AG04449 (cell line): ENCODE results near the gene KRT38.

ENCODE experiments used
- CTCF ChIA-PET: fragments of 350-600 bp; formaldehyde crosslinking; extraction: SDS; loops from one replicate; lab custom pipeline; 2021; ENCODE audit warnings: antibody characterized with exemption; lab: Yijun Ruan, JAX
- POLR2A ChIA-PET: fragments of 400-600, 350-600 bp; formaldehyde crosslinking; extraction: SDS; loops from one replicate; lab custom pipeline; 2020; ENCODE audit warnings: antibody characterized with exemption, inconsistent platforms; lab: Yijun Ruan, JAX
- DNase-seq: peaks from one replicate; pipeline ENCODE4 v3.0.0-alpha.2; 2010; ENCODE audit warnings: low read depth, low spot score
- H3K4me3 ChIP-seq: 2 replicates; pipeline ENCODE4 v1.5.1; 2011; ENCODE audit warnings: low read depth, mild to moderate bottlenecking, control low read depth, low read length
- TF ChIP-seq, protein P1 (sequence below): IDR thresholded peaks from one replicate; pipeline ENCODE4 v1.5.1; 2011; ENCODE audit warnings: mild to moderate bottlenecking, moderate library complexity, low read length, control low read depth, inconsistent platforms; ENCODE audit not compliant: insufficient read depth; ENCODE audit errors: missing control alignments

KRT38 gene

DNA sequence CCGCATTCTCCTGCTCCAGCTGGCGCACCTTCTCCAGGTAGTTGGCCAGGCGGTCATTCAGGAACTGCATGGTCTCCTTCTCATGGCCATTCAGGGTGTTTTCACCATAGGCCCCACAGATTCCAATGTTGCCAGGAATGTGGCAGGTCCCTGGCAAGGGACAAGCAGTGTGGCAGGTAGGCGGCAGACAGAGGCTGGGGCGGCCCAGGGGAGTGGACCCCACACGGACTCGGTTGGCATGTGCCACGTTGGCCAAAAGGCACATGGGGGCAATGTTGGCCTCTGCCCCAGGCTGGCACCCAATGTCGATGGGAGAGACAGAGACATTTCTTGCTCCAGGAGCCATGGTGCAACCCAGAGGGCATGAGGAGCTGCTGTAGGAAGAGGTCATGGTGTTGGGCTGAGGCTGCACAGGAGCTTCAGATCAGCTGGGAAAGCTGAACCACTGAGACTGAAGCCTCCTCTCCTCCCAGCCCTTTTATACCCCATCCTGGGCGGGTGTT is at the start of gene KRT38:
Gene KRT38, minus strand, starts transcription at position 453 of the 503 bp plus-strand sequence. Its CDS starts 62 bp downstream, at position 391.
- no peak for DNase-seq
- TF ChIP-seq, protein P1, sequence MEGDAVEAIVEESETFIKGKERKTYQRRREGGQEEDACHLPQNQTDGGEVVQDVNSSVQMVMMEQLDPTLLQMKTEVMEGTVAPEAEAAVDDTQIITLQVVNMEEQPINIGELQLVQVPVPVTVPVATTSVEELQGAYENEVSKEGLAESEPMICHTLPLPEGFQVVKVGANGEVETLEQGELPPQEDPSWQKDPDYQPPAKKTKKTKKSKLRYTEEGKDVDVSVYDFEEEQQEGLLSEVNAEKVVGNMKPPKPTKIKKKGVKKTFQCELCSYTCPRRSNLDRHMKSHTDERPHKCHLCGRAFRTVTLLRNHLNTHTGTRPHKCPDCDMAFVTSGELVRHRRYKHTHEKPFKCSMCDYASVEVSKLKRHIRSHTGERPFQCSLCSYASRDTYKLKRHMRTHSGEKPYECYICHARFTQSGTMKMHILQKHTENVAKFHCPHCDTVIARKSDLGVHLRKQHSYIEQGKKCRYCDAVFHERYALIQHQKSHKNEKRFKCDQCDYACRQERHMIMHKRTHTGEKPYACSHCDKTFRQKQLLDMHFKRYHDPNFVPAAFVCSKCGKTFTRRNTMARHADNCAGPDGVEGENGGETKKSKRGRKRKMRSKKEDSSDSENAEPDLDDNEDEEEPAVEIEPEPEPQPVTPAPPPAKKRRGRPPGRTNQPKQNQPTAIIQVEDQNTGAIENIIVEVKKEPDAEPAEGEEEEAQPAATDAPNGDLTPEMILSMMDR = no peak
- H3K4me3 ChIP-seq = no peak within 1 kb of the TSS
- POLR2A ChIA-PET = no interaction called here
- CTCF ChIA-PET = interaction anchor here (1.7 kb wide), 1 partner anchor 208 kb away, joined by 5 read pairs; no protein-coding TSS in a partner anchor

DNA sequence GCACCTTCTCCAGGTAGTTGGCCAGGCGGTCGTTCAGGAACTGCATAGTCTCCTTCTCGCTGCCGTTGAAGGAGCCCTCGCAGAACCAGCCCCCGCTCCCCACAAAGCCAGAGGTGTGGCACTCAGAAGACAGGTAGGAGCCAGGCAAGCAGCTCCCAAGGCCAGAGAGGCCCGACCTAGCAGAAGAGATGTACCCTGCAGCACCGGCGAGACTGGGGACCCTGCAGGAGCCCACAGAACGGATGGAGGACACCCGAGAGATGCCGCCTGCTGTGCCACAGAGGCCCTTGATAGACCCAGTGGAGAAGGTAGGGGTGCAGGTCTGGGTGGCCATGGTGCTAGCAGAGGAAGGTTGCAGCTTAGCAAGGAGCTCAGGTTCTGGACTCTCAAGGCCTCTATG is 48.7 kb upstream of the KRT38 start, which contains the start of gene KRT36:
Gene KRT36, minus strand, starts transcription at position 380 of the 400 bp plus-strand sequence. Its CDS starts 46 bp downstream, at position 334.
- DNase-seq = no peak
- H3K4me3 ChIP-seq = no peak within 1 kb of the TSS
- POLR2A ChIA-PET = no interaction called here
- TF ChIP-seq, protein P1 = no peak
- CTCF ChIA-PET = interaction anchor here (0.7 to 1.7 kb wide), 4 partner anchors 18 to 159 kb away, joined by 3 to 6 read pairs (median 3); no protein-coding TSS in a partner anchor

DNA sequence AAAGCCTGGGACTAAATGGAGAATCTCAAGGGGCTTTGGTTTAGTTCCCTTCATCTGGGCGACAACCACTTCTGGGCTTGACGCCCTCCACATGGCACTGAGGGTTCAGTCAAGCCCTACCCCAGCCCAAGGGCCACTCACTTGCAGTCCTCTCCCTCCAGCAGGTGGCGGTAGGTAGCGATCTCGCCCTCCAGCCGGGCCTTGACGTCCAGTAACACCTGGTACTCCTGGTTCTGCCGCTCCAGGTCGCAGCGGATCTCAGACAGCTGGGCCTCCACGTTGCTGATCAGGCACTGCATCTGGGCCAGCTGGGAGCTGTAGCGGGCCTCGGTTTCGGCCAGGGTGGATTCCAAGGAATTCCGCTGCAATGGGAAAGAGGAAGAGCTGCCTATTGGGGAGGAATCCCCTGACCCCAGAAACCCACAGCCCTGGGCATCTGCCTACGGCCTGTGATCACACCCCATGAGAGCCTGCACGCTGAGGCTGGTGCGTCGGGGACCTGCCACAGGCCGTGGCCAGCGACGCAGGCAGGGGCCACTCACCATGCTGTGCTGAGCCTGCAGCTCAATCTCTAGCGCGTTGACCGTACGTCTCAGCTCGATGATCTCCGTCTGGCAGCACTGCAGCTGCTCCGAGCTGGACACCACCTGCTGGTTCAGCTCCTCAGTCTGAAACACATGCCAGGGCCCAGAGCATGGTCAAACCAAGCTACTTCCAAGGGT is 46.2 kb upstream of the KRT38 start:
- POLR2A ChIA-PET = no interaction called here
- DNase-seq = no peak

DNA sequence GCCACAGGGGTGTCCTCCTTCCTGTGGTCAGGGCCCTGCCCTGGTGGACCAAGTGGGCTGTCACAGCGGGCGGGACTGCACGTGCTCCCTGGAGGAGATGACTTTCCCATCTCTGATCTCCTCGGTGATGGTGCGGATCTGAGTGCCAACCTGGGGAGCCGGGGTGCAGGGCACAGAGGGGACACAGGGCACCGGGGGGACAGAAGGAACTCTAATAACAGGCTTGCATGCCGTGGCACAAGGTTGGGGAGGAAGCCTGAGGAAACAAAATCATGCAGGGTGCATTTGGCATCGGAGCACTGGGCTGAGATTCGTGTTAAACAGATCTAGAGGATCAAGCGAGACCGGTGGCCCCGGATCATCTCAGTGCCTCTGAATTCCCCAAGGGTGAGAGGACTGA is 45.5 kb upstream of the KRT38 start:
- TF ChIP-seq, protein P1 = no peak
- H3K4me3 ChIP-seq = no peak overlapping the region
- POLR2A ChIA-PET = no interaction called here
- DNase-seq = no peak
- CTCF ChIA-PET = interaction anchor here (0.9 to 1.1 kb wide), 3 partner anchors 10 to 162 kb away, joined by 3 to 4 read pairs (median 4); no protein-coding TSS in a partner anchor

More for the DNA sequence above, 46.2 kb upstream of the KRT38 start:
- TF ChIP-seq, protein P1 = peak; percentile 9
- H3K4me3 ChIP-seq = no peak overlapping the region
- CTCF ChIA-PET = interaction anchor here (0.6 to 2.2 kb wide), 6 partner anchors 10 to 161 kb away, joined by 3 to 6 read pairs (median 4); no protein-coding TSS in a partner anchor

DNA sequence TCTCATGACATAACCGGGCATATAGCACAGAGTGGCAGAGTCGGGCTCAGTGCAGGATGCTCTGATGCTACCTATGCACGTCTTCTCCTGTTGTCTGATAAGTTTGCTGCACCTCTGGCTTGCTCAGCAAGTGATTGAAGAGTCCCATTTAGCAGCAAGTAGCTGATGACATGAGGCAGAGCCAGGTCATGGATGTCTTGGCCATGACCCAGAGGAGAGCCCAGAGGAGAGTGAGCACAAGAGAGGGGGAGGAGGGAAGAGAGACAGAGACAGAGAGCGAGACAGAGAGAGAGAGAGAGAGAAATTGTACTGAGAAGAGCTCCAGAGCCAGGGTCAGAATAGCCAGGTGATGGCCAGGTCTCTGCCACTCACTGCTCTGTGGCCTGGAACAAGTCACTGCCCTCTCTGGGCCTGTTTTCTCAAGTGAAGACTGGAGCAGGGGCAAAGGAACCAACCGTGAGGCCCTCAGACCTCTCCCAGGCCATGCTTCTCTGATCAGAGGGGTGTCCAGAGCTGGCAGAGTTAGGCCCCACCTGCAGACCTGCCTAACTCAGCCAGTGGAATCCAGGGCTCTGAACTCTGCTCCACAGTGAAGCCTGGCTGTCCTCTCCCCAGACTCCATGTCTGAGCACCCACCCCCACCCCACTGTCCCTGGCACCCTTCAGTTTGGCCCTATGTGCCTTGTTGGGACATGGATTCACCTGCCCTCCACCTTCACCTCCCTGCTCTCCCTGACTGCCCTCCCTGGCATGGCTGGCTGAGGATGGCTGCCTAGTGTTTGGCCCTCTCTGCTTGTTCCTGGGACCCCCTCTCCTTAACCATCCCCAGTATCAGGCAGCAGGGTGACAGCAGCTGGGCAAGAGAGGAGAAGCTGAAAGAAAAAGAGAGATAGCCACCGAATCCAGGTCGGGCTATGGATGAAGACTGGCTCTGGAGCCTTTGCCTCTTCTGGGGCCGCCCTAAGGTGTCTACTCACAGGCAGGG is 44.4 kb upstream of the KRT38 start:
- DNase-seq = no peak
- POLR2A ChIA-PET = no interaction called here
- no peak overlapping the region for H3K4me3 ChIP-seq
- TF ChIP-seq, protein P1 = no peak
- CTCF ChIA-PET = interaction anchor here (1.1 to 1.8 kb wide), 3 partner anchors 10 to 11 kb away, joined by 5 to 6 read pairs (median 5); no protein-coding TSS in a partner anchor
